T-cell (primary cell): ENCODE data around the gene TP53AIP1. TPM values are rescaled to one million over a fixed set of nuclear protein-coding genes. Genes with fewer than 3 reads are reported as not detected.

ENCODE experiments used
- ATAC-seq, 4 experiments: fragments of 200-7000 bp in 3 of 4; fragments of 150-1000 bp in 1 of 4; cut with Tn5 transposase; replicated peaks in 1 of 4; 1 replicate in 3 of 4; 2 replicates in 1 of 4; pipeline ENCODE4 v1.10.0; 2021; ENCODE audit warnings: moderate library complexity in 3 of 4, mild to moderate bottlenecking in 2 of 4, moderate number of reproducible peaks in 1 of 4
- CTCF ChIA-PET, 2 donors: fragments of 300-600 bp; sonication (Branson Sonifier 250); formaldehyde crosslinking; loops; one replicate each; lab custom pipeline; 2022; ENCODE audit warnings: antibody characterized with exemption in 2 of 2; lab: Charles Lee
- POLR2A ChIA-PET, 2 donors: fragments of 300-600 bp; sonication (Branson Sonifier 250); formaldehyde crosslinking; loops; one replicate each; lab custom pipeline; 2022; ENCODE audit warnings: antibody characterized with exemption in 2 of 2; lab: Charles Lee
- DNase-seq, 35 experiments: peaks; one replicate each; pipeline versions ENCODE4 v3.0.0 to v3.0.0-alpha.2; 2013 to 2023
- H3K27ac ChIP-seq: one replicate; pipeline ENCODE4 v1.5.1; 2013; ENCODE audit warnings: low read length
- H3K27me3 ChIP-seq, 2 experiments: replicated peaks in 1 of 2; 1 replicate in 1 of 2; 2 replicates in 1 of 2; pipeline versions ENCODE4 v1.6.1 to v1.7.0; 2013; ENCODE audit warnings: low read length in 1 of 2, mixed read lengths in 1 of 2; ENCODE audit not compliant: control insufficient read depth in 2 of 2, insufficient read depth in 2 of 2; ENCODE audit errors: extremely low read depth in 1 of 2
- H3K36me3 ChIP-seq, 2 donors: 1 replicate in 1 of 2; 2 replicates in 1 of 2; pipeline versions ENCODE4 v1.6.1 to v1.7.0; 2013; ENCODE audit warnings: low read length in 1 of 2; ENCODE audit not compliant: control insufficient read depth in 2 of 2, insufficient read depth in 1 of 2; ENCODE audit errors: extremely low read depth in 1 of 2
- H3K4me1 ChIP-seq, 2 experiments: 1 replicate in 1 of 2; 2 replicates in 1 of 2; pipeline versions ENCODE4 v1.6.1 to v1.7.0; 2013; ENCODE audit warnings: low read length in 2 of 2, mixed read lengths in 1 of 2; ENCODE audit not compliant: insufficient read depth in 2 of 2, control insufficient read depth in 1 of 2; ENCODE audit errors: extremely low read depth in 1 of 2
- H3K4me3 ChIP-seq, 2 donors: 1 replicate in 1 of 2; 2 replicates in 1 of 2; pipeline versions ENCODE4 v1.5.1 to v1.7.0; 2013; ENCODE audit warnings: mild to moderate bottlenecking in 2 of 2, low read length in 1 of 2, moderate library complexity in 1 of 2; ENCODE audit not compliant: control insufficient read depth in 1 of 2; ENCODE audit errors: extremely low read depth in 1 of 2
- H3K9me3 ChIP-seq: 2 replicates; pipeline ENCODE4 v1.7.0; 2013
- H3K27ac Mint-ChIP-seq, 2 donors: one replicate each; pipeline ENCODE4 v1.8.0; 2020 to 2021; ENCODE audit warnings: mild to moderate bottlenecking in 2 of 2, mixed read lengths in 2 of 2
- H3K27me3 Mint-ChIP-seq, 2 donors: one replicate each; pipeline ENCODE4 v1.8.0; 2021 to 2022; ENCODE audit warnings: mixed read lengths in 2 of 2
- H3K36me3 Mint-ChIP-seq: one replicate; pipeline ENCODE4 v1.8.0; 2021; ENCODE audit warnings: mixed read lengths
- H3K4me1 Mint-ChIP-seq, 3 donors: one replicate each; pipeline ENCODE4 v1.8.0; 2020 to 2022; ENCODE audit warnings: mixed read lengths in 3 of 3, mild to moderate bottlenecking in 1 of 3
- H3K4me3 Mint-ChIP-seq, 3 donors: one replicate each; pipeline ENCODE4 v1.8.0; 2020 to 2022; ENCODE audit warnings: mild to moderate bottlenecking in 3 of 3, mixed read lengths in 3 of 3, moderate library complexity in 3 of 3
- H3K9me3 Mint-ChIP-seq, 3 donors: one replicate each; pipeline ENCODE4 v1.8.0; 2020 to 2022; ENCODE audit warnings: mixed read lengths in 3 of 3
- WGBS: methylation state at CpG from one replicate; pipeline ENCODE4 v1.1.5; 2013; ENCODE audit warnings: missing lambda C conversion rate; ENCODE audit not compliant: insufficient coverage; 5-methylcytosine and 5-hydroxymethylcytosine counted together
- total RNA-seq, 35 experiments: library from RNA in 6 of 35; stranded (reverse) in 6 of 35; fragments of 120-200 nt in 1 of 35; gene quantifications; one replicate each; pipeline versions ENCODE4 v1.2.1 to v1.2.4 and lab custom pipeline; 2013 to 2026

TP53AIP1 gene
- total RNA-seq, 5 donors from 2014 or later (not counting 1 experiment from before 2014, with no cell fraction given) = not detected

DNA sequence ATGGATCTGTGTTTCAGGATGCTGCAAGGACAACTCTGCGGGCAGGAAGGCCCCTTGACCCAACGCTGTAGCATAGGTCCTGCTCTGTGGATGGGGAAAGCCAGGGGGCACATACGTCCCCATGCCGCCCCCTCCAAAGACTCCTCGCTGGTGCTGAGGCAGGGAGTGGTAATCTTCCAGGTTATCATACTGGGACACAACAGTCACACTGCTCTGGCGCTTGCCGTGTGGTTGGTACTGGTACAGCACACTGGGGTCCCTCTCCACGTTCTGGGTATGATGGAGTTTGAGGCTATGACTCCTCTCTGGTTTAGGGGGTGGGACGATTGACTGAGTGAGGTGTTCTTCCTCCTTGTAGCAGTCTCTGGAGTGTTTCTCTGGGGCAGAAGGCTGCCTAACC lies 26.2 kb upstream of the TP53AIP1 start:
- Mint-ChIP-seq H3K4me3 (no peak overlapping the region), H3K27me3 (no peaks in the 10 kb centered on the region), H3K4me1 (peaks cover 14 to 26% (median 20%) of the 10 kb centered on the region in 3 donors), H3K27ac (no peak overlapping the region), H3K36me3 (peaks cover 28% of the 10 kb centered on the region), H3K9me3 (no peaks in the 10 kb centered on the region)
- Histone ChIP-seq H3K9me3 (no peaks in the 10 kb centered on the region), H3K4me1 (peaks cover 0 to 15% of the 10 kb centered on the region in 2 experiments), H3K36me3 (peaks cover 0 to 20% of the 10 kb centered on the region in 2 donors), H3K27me3 (peaks cover 0 to 7% of the 10 kb centered on the region in 2 experiments), H3K27ac (no peak overlapping the region), H3K4me3 (no peak overlapping the region)
- WGBS = 98% methylated on average over 5 of the region's 9 CpGs
- ATAC-seq (no peak), DNase-seq (no peak)
- POLR2A ChIA-PET = no interaction called here
- CTCF ChIA-PET = no interaction called here

DNA sequence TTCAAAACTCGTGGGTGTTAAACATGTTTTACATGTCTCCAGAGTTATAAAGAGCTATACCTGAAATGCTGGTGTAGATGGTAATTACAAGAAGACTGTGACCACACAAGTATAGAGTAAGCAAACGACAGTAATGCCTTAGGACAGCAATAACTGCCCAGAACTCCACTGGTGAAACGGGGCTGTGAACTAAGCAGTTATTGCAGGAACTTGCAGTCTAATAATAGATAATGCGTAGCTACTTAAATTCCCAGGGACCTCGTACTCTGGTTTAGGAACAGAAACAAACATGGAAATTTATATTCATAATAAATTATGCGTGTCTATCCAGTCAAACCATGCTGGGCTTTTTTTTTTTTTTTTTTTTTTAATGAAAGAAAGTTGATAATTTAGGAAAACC lies 24.9 kb upstream of the TP53AIP1 start:
- Mint-ChIP-seq H3K27ac (no peak overlapping the region), H3K4me3 (no peak overlapping the region), H3K36me3 (peaks cover 20% of the 10 kb centered on the region), H3K27me3 (no peaks in the 10 kb centered on the region), H3K9me3 (no peaks in the 10 kb centered on the region), H3K4me1 (peaks cover 17 to 34% (median 25%) of the 10 kb centered on the region in 3 donors)
- Histone ChIP-seq H3K4me1 (peaks cover 0 to 16% of the 10 kb centered on the region in 2 experiments), H3K27ac (no peak overlapping the region), H3K27me3 (peaks cover 0 to 7% of the 10 kb centered on the region in 2 experiments), H3K9me3 (no peaks in the 10 kb centered on the region), H3K4me3 (no peak overlapping the region), H3K36me3 (peaks cover 0 to 15% of the 10 kb centered on the region in 2 donors)
- ChIA-PET POLR2A (interaction anchor here in 1 of 2 donors (0.6 to 0.7 kb wide), 2 partner anchors 43 to 176 kb away, joined by 3 read pairs; no protein-coding TSS in a partner anchor), CTCF (interaction anchor here (0.6 to 1.0 kb wide), 3 partner anchors 9 to 810 kb away, joined by 3 to 4 read pairs (median 4); no protein-coding TSS in a partner anchor)
- WGBS = no CpG with 5 or more reads among the region's 6 CpGs
- DNase-seq = no peak
- no peak for ATAC-seq

DNA sequence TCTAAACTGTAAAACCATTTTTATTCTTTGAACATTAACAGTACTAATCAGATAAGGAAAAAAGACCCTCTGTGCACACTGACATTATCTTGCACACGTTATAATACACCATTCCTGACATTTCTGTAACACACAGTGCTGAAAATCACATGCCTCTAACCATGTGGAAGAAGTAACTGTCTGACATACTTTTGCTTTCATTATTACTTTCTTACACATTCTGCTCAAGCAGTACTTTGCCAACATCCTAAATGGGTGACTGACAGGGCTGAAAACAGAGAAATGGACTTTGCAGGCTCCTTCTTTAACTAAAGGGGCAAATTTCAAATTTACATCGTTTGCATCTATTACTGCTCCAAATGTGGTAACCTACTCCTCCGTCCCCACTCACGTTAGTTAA lies 22.8 kb upstream of the TP53AIP1 start:
- POLR2A ChIA-PET = no interaction called here
- H3K36me3 Mint-ChIP-seq = peaks cover 12% of the 10 kb centered on the region
- H3K27me3 Mint-ChIP-seq = no peaks in the 10 kb centered on the region
- Histone ChIP-seq H3K9me3 (no peaks in the 10 kb centered on the region), H3K27me3 (peaks cover 0 to 7% of the 10 kb centered on the region in 2 experiments), H3K36me3 (peaks cover 0 to 15% of the 10 kb centered on the region in 2 donors), H3K4me3 (no peak overlapping the region), H3K27ac (no peak overlapping the region), H3K4me1 (peaks cover 0 to 12% of the 10 kb centered on the region in 2 experiments)
- 10% methylated on average over 1 of the region's 4 CpGs for WGBS
- CTCF ChIA-PET = interaction anchor here in 1 of 2 donors (0.6 kb wide), 1 partner anchor 90 kb away, joined by 6 read pairs; no protein-coding TSS in a partner anchor
- DNase-seq (peak in 1 of 35 experiments; percentile 9), ATAC-seq (no peak)
- H3K4me3 Mint-ChIP-seq = no peak overlapping the region
- H3K27ac Mint-ChIP-seq = no peak overlapping the region
- H3K4me1 Mint-ChIP-seq = peaks cover 12 to 30% (median 21%) of the 10 kb centered on the region in 3 donors
- no peaks in the 10 kb centered on the region for H3K9me3 Mint-ChIP-seq

DNA sequence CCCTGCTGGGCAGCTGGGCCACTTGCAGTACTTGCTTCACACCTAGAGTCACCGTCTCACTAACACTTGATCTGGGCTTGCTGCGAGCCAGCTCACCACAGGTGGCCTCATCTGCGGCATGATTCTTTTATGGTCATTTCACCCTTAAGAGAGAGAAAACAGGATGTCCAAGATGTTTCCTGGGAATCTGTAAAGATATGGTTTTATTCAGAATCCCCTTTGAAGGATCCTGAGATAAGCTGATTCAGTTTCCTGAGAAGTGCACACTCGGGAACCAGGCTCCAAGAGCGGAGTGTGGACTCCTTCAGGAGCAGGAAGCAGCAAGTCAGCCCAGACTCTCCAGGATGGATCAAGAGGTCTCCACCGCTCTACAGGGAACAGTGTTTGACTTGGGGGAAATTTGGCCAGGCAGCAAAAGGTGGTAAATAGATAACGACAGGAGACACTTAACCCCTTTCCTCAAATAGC lies 21.8 kb upstream of the TP53AIP1 start:
- no peak overlapping the region for H3K4me3 Mint-ChIP-seq
- CTCF ChIA-PET = no interaction called here
- peaks cover 0 to 8% of the 10 kb centered on the region in 2 donors for H3K36me3 ChIP-seq

DNA sequence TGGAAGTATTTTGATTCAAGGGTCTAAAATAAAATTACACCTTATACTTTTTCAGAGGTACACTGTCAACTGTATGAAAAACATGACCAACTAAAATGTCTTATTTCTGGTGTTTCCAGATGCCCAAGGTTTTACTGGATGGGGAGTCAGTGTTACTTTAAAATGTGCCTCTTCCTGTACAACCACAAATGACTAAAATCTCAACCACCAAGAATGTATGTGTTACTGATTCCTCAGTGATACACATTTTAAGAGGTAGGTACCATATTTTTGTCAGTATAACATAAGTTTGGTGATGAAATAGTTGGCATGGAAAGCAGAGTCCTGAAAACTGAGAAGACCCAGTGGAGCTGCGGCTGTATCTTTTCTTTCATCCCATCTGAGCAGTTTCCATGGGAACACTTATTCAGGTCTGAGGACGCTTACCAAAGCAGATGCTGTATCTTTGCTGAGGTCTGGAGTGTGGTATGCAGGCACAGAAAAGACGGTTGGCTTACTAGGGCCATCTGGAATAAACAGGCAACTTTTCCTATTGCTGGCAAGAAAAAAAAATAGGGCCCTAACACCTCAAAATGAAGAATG lies 21.2 kb upstream of the TP53AIP1 start:
- Mint-ChIP-seq H3K9me3 (no peaks in the 10 kb centered on the region), H3K4me3 (no peak overlapping the region), H3K36me3 (no peaks in the 10 kb centered on the region), H3K27me3 (peaks cover 0 to 4% of the 10 kb centered on the region in 2 donors), H3K27ac (no peak overlapping the region), H3K4me1 (peaks cover 11 to 26% (median 19%) of the 10 kb centered on the region in 3 donors)
- DNase-seq (no peak), ATAC-seq (no peak)
- H3K27me3 ChIP-seq = peaks cover 0 to 6% of the 10 kb centered on the region in 2 experiments
- peaks cover 0 to 4% of the 10 kb centered on the region in 2 donors for H3K36me3 ChIP-seq
- ChIA-PET POLR2A (no interaction called here), CTCF (no interaction called here)
- no peaks in the 10 kb centered on the region for H3K9me3 ChIP-seq
- WGBS = 40% methylated on average over 1 of the region's 3 CpGs
- no peak overlapping the region for H3K27ac ChIP-seq
- H3K4me3 ChIP-seq = no peak overlapping the region
- H3K4me1 ChIP-seq = peaks cover 0 to 10% of the 10 kb centered on the region in 2 experiments

More for the DNA sequence above, 21.8 kb upstream of the TP53AIP1 start:
- Mint-ChIP-seq H3K9me3 (no peaks in the 10 kb centered on the region), H3K36me3 (peaks cover 2% of the 10 kb centered on the region), H3K4me1 (peaks cover 11 to 26% (median 19%) of the 10 kb centered on the region in 3 donors), H3K27ac (no peak overlapping the region), H3K27me3 (no peaks in the 10 kb centered on the region)
- Histone ChIP-seq H3K27me3 (peaks cover 0 to 12% of the 10 kb centered on the region in 2 experiments), H3K9me3 (no peaks in the 10 kb centered on the region), H3K4me1 (peaks cover 0 to 10% of the 10 kb centered on the region in 2 experiments), H3K4me3 (no peak overlapping the region), H3K27ac (no peak overlapping the region)
- ATAC-seq (no peak), DNase-seq (no peak)
- POLR2A ChIA-PET = no interaction called here
- 94% methylated on average over 3 of the region's 7 CpGs for WGBS

DNA sequence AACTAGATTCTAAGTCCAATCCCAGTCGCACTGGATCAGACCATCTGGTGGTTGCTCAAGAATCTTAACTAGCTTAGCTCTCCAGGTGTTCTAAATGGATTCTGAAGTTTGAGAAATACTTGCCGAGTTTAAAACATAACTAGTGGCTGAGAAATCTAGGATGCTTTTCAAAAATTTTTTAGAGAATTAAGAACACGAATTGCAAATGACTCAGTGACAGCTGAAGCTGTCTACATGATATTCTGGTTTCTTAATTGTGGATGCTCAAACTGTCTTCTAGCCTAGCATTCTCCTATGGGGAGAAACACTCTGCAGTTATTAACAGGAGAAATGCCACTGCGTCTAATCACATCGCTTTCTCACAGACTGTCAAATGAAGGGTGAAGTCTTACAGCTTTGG lies 20.2 kb upstream of the TP53AIP1 start:
- H3K27me3 ChIP-seq = peaks cover 0 to 5% of the 10 kb centered on the region in 2 experiments
- peaks cover 0 to 10% of the 10 kb centered on the region in 2 experiments for H3K4me1 ChIP-seq
- peaks cover 0 to 4% of the 10 kb centered on the region in 2 donors for H3K36me3 ChIP-seq
- no peaks in the 10 kb centered on the region for H3K36me3 Mint-ChIP-seq
- H3K4me1 Mint-ChIP-seq = peaks cover 11 to 26% (median 19%) of the 10 kb centered on the region in 3 donors
- WGBS = 66% methylated on average over 4 of the region's 5 CpGs
- DNase-seq = no peak
- no peak for ATAC-seq
- H3K4me3 ChIP-seq = no peak overlapping the region
- no peak overlapping the region for H3K27ac Mint-ChIP-seq
- peaks cover 0 to 4% of the 10 kb centered on the region in 2 donors for H3K27me3 Mint-ChIP-seq
- ChIA-PET CTCF (interaction anchor here in 1 of 2 donors (0.6 kb wide), 1 partner anchor 1076 kb away, joined by 3 read pairs; no protein-coding TSS in a partner anchor), POLR2A (no interaction called here)
- H3K9me3 ChIP-seq = no peaks in the 10 kb centered on the region
- no peak overlapping the region for H3K4me3 Mint-ChIP-seq
- no peak overlapping the region for H3K27ac ChIP-seq
- no peaks in the 10 kb centered on the region for H3K9me3 Mint-ChIP-seq
